NCI-H2107 treated with DMSO at 0.1 percent for 48 hours (cell line): ENCODE results near the gene RBBP5.

Source experiments
- DNase-seq: peaks from one replicate; lab custom pipeline; 2025; ENCODE audit not compliant: unreplicated experiment; lab: John Stamatoyannopoulos, UW

The RBBP5 gene

DNA sequence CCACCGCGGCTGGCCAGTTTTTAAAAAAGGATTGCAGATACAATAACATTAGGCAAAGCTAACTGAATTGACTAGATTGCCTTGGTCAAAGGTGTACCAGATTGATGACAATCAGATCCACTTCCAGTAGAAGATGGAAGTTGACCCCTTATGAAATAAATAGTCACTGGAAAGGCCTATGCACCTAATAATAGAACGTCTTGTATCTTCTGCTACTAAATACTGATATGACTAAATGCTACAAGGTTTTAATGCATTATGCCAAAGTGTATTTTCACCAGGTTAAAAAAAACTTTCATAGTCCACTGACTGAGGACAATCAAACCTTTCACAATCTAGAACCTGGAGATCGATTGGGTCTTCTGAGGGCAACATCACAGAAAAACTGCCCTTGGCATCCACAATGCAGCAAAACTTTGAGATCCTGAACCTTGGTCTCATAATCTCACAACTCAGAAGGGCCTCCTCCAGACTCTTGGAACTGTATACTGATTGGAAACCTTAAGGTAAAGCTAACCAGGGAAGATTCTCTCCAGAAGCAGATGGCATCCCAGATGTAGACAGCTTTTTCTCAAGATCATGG lies 7.8 kb upstream of the RBBP5 start:
- no peak for DNase-seq

DNA sequence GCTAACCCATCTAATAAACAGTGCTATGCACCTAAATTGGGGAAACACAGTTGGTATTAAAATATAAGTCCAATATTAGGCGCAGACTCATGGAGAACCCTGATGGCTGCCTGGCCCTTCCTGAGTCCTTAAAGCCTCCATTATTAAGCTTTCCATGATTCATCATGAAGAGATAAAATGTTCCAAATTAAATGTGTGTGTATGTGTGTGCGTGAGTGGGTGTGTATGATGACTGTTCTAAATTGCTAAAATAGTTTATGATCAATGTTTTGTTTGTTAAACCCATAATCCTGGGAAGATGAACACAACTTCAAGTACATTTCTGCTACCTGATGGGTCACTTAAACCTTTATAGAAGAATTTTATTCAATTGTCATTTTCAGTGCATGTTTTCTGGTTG lies 6.3 kb upstream of the RBBP5 start:
- DNase-seq: no peak

DNA sequence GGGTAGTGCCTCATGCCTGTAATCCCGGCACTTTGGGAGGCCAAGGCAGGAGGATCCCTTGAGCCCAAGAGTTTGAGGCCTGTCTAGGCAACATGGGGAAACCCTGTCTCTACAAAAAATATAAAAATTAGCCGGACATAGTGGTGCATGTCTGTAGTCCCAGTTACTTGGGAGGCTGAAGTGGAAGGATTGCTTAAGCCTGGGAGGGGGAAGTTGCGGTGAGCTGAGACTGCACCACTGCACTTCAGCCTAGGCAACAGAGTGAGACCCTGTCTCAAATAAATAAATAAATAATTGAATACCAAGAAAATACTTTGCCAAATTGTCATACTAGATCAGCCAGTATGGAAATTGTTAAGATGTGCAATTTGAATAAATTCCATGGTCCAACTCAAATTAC lies 5.9 kb upstream of the RBBP5 start:
- no peak for DNase-seq

DNA sequence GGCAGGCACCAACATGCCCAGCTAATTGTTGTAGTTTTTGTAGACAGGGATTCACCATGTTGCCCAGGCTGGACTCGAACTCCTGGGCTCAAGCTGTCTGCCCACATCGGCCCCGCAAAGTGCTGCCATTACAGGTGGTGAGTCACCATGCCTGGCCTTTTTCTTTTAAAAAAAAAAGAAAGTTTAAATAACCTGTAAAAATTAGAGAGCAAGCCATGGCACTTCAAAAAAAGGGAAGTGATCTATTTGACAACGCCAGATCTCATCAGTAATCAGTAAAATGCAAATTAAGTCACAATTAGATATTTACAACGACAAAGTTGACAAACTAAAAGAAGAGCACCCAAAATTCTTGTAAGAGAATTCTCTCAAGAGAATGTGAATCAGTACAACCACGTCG lies 2.9 kb upstream of the RBBP5 start:
- DNase-seq: no peak

DNA sequence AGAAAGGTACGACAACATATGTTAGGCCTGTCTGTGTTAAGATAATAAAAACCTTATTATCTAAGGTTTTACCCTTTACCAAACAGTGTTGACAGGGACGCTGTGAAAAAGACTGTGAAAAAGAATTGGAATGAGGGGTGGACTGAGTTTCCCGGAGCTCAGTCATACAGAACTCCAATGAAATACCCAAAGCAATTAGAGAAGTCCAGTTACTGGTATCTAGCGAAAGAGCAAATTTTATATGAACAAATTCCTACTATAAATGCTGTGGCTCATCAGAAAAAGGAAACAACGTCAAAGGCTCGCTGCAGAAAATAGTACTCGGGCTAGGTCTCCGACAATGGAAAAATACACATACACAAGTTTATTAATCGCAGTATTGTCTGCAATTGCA lies 708 bp upstream of the RBBP5 start:
- no peak for DNase-seq

DNA sequence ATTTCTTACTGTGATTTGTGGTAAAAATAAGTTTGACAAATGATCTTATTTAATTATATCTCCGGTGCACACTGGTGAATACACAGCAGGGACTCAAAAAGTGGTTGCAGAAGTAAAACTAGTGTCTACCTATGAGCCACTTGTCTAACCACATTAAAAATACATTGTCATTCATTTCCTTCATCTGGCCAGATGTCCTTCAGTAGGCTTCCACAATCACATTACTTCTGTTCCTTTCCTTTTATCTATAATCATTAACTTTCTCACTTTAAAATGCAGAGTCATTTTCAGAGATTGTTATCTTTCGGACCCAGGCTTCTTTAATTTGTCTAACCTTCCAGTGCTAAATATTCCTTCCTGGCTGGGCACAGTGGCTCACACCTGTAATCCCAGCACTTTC lies 3.0 kb downstream of the RBBP5 start:
- no peak for DNase-seq

DNA sequence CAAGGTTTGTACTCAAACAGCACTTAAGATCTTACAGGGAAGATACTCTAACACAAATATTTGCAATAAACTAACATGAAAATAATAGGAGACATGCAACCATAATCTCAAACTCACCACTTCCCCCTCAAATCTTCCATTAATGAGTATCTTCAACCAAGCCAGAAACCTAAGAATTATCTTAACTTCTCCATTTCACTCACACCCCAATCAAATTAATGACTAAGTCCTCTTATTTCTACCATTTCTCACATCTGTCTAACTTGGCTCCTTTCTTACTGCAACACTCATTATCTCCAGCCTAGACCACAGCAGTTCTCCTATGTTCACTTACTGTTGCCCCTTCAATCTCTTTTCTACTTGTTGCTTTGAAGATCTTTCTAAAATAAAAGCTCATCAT lies 10.4 kb downstream of the RBBP5 start:
- no peak for DNase-seq

DNA sequence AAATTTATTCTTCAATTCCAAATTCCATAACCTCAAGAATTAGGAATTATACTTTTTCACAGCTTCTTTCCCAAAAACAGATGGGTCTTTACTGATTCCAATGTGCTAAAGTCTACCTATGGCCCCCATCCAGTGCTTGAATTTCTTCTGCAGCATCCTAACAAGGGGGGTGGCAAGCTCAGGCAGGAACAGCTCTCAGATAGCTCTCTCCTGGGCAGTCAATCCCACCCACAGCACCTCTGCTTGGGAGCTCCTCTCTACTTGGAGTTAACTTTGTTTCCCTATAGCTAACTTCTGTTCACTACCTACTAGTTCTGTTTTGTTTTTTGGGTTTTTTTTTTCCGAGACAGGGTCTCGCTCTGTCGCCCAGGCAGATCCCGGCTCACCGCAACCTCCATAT lies 12.1 kb downstream of the RBBP5 start:
- no peak for DNase-seq

DNA sequence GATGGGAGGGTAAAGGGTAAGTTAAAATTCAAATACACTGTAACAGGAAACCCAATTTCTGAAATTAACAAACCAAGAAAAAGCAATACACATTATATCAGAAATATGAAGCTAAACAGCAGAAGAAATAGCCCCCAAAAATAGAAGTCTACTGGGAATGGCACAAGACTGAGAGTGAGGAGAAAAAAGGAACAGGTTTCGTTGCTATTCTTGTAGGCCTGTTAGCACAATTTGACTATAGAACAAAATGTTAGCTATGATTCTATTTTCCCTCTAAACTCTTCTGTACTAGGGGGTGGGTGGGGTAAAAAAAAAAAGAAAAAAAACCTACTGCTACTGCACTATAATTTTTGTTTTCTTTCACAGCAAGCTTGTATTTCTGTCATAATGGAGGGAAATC lies 12.5 kb downstream of the RBBP5 start:
- DNase-seq: no peak

DNA sequence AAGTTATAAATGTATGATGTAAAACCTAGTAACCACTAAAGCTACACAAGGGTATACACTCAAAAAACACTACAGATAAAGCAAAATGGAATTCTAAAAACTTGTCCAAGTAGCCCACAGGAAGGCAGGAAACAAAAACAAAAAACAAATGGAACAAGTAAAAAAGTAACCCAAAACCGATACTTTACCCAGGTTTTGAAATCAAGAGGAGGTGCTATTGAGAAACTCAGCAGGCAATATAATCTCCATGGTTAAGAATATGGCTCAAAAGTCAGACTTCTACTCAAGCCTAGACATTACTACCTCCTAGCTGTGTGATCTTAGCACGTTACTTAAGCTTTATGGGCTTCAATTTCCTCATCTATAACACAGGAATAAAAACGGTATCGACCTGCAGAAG lies 13.3 kb downstream of the RBBP5 start:
- no peak for DNase-seq

DNA sequence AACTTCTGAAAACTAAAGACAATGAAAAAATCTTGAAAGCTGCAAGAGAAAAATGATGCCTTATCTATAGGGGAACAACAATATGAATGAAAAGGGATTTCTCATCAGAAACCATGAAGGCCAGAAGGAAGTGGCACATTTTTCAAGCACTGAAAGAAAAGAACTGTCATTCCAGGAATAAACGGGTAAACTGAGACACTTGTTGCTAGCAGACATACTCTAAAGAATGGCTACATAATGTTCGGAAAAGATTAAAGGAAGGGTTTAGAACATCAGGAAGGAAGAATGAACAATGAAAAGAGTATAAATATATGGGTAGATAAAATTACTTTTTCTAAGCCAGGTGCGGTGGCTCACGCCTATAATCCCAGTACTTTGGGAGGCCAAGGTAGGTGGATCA lies 14.5 kb downstream of the RBBP5 start:
- no peak for DNase-seq

DNA sequence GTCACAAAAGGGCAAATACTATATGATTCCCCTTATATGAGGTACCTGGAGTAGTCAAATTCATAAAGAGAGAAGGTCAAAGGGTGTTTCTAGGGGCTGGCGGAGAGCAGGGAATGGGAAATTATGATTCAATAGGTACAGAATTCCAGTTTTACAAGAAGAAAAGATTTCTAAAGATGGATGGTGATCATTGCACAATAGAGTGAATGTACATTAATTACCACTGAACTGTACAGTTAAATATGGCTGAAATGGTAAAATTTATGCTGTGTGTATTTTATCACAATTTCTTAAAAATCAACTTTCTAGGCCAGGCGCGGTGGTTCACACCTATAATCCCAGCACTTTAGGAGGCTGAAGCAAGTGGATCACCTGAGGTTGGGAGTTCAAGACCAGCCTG lies 19.4 kb downstream of the RBBP5 start:
- DNase-seq: no peak

DNA sequence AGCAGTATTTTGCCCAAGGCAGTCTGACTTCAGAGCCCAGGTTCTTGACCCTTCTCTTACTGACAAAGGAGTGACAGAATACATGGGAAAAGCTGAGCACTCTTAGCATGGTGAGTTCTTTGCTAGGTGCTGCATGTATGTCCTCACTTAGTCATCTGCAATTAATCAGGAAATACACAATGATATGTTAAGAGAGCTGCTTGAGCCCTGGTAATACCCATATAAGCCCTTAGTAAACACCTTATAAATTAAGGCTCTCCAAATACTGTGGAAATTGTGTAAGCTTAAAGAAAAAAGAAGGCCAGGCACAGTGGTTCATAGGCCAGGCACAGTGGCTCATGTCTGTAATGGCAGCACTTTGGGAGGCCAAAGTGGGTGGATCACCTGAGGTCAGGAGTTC lies 23.5 kb downstream of the RBBP5 start:
- no peak for DNase-seq

DNA sequence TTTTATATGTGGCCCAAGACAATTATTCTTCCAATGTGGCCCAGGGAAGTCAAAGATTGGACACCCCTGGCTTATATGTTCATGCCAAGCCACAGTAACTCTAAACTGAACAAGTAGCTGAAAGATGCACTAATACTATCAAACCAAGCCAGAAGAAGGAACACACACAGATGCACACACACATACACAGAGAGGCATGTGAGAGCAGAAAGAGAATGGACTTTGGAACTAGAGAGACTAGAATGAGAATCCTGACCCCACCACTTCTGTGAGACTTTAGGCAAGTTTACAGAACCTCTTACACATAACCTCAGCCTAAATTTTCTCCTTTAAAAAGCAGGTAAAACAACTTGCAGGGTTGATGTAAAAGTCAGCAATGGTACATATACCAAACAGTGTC lies 26.4 kb downstream of the RBBP5 start:
- DNase-seq: no peak

DNA sequence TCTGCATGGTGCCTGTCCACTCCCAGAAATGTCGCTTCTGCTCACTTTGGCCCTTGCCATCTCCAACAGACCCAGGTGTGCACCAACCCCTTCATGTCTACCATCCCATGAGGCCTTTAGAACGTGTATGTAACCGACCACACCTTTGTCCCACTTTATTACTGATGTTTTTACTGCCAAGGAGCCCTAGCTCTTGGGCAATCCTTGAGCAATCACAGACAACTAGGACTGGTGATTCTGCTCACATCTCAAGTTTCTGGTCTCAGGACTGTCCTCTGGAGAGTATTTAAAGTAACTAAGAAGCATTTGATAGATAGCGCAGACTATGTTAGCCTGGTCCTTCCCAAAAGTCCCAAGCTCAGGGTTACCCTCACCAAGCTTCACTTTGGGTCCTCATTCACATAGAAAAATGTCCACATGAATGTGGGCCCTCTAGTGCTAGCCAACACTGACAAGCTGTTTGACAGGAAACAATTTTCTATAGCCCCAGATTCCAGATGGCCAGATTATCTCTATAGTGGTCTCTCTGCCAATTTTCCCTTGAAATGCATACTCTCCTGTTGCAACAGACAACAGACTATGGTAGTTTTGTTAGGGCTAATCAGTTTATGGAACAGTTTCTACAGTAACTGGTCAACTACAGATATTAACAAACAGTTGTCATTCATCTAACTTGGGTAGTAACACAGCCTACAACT lies 30.6 kb downstream of the RBBP5 start:
- no peak for DNase-seq

DNA sequence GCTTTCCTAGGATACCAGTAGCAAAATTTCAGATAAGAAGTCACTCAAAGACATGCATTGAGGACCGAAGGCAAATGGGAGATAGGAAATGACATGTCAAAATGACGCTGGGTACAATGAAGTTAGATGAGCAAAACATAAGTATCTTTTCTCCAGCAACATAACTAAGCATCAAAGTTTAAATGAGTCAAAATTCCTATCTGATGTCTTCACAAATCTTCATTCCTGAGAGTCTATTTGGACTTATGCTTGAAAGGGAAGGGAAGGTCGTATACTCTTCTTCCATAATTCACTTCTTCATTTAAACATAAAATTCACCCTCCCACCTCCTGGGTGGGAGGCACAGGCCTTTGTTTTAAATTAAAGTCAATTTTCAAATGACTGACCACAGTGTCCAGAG lies 33.4 kb downstream of the RBBP5 start:
- DNase-seq: no peak

DNA sequence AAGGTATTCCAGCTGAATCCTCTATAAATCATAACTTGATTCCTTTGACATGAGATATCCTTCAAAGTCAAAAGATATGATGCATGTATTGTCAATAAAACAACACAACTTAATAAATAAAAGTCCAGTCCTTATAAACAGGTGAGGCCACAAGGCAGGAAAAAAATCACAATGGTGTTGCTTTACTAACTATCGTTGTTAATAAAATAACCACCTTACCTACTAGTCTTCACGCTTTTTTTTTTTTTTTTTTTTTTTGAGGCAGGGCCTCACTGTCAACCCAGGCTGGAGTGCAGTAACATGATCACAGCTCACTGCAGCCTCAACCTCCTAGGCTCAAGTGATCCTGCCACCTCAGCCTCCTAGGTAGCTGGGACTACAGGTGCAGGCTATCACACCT lies 37.4 kb downstream of the RBBP5 start, which contains the start of gene TMEM81:
Gene TMEM81, minus strand, starts transcription at position 101 of the 400 bp plus-strand sequence. CDS start 140 bp downstream, outside the sequence.
- no peak for DNase-seq

DNA sequence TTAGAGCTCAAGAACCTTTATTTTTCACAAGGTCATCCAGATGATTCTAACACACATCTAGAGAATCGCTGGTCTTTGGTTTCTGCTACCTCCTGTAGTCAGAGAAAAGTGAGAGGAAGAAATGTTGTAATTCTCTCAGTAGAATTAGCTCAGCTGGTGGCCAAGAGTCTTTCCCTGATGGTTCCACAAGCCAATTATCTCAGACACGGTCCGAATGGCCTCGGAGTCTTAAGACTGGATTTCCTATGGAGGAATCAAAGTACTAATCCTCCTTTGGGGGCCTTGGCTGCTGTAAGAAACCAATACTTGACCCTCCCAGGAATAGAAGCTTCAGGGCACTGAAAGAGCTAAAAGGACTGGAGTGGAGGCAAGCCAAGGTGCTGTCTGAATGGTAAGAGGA lies 39.3 kb downstream of the RBBP5 start:
- no peak for DNase-seq

DNA sequence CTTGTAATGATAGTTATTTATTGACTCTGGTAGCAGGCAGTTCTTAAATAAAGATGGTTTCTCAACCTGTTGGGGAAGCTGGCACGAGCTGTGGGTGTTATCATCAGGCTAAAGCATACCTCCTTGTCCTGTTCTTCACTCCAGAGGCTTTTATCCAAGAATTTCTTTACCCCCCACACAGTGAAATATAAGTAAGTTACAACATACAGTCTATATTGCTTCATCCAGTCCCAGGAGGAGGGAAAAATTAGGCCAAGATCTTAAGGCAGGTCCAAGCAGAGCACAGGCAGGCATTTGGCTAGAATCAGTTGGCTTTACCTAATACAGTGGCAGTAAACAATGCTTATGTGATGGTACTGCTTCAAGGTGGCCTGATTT lies 43.9 kb downstream of the RBBP5 start:
- DNase-seq: no peak

DNA sequence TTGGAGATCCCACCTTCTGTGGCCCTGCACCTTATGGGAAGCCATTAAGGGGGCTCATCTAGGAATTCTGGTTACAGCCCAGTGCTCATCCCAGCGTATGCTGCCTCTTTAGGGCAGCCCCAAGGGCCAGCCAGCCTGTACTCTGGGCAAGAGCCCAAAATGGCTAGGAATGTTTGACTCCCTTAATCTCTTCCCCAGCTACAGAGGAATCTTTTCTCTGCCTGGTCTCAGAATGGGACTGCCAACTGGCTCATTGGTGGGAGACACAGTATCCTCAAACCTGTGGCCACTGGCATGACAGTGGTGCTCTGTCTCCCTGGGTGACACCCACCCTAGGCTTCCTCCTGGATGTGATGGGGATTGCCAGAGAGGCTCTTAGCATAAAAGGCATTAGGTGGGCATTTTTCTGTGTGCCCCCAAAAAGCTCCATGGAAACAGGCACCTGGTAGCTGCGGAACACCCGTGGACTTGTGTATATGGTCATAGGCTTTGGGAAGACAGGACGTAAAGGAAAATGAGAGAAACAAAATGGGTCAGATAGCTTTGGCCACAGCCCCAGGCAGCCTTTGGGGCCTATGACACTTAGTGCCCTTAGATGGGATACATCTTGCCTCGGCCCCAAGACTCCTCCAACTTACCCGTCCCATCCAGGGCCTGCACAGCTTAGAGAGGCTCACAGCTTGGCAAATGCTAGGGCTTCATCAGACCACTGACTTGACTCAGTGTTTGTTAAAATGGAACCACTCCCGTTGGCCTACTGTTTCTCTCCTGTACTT lies 44.4 kb downstream of the RBBP5 start:
- no peak for DNase-seq

DNA sequence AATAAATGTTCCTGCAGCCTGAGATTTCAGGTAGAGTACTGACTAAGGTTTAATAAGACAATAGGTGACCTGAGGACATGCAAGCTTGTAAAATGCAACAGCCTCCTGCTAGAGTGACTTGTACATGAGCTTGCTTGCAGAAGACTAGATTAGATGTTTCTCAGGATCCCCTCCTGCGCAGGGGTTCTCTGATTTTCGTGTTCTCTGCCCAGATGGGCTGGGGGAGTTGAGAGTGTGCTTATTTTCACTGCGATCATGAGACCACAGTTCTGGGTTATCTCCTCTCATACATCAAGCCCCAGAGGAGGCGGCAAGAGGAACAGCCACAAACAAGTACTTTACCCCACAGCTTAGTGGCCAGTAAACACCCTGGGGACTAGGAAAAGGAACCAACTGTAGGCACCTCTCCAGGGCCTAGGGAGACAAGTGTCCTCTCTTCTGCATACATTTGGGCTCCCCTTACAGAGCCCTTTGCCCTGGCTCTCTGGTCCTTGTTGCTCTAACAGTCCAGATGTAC lies 45.5 kb downstream of the RBBP5 start:
- DNase-seq: no peak

DNA sequence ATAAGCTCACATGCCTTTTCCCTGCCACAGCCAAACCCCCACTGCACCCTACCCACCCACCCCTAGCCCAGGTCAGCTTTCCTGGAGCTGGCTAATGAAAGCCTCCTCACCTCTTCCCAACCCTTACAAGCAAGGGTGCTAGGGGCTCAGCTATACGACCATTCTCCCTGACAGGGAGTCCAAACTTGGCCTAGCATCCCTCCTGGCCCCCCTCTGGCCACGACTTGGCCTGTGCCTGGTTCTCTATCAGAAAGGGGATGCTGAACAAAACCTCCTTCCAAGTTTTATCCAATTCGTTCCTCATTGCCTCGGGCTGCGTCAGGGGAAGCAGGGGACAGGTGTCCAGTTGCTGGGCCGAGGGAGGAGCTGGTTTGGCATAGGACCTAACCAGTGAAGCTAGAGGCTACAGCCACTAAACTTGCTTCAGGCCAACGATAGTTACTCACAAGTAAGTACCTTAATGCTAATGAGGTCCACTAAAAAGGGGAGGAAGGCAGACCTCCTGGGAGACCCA lies 46.1 kb downstream of the RBBP5 start:
- DNase-seq: no peak
